Effector memory CD8-positive, alpha-beta T cell (primary cell): ENCODE results near the gene NR6A1.
A peak's percentile ranks its signal among the peaks of the same experiment; 100 is the strongest.

ENCODE experiments used
- ATAC-seq: fragments of 150-1000 bp; cut with Tn5 transposase; replicated peaks from 2 replicates; pipeline ENCODE4 v1.10.0; 2021; ENCODE audit warnings: mild to moderate bottlenecking, moderate library complexity
- DNase-seq, 3 experiments: peaks; one replicate each; pipeline ENCODE4 v3.0.0; 2021
- H3K27ac Mint-ChIP-seq, 2 donors: one replicate each; pipeline ENCODE4 v1.8.0; 2022; ENCODE audit warnings: mild to moderate bottlenecking in 2 of 2, mixed read lengths in 2 of 2, moderate library complexity in 2 of 2
- H3K27me3 Mint-ChIP-seq, 2 donors: one replicate each; pipeline ENCODE4 v1.8.0; 2022; ENCODE audit warnings: mixed read lengths in 2 of 2
- H3K36me3 Mint-ChIP-seq: one replicate; pipeline ENCODE4 v1.8.0; 2022; ENCODE audit warnings: mild to moderate bottlenecking, moderate library complexity, mixed read lengths; ENCODE audit not compliant: insufficient read depth
- H3K4me1 Mint-ChIP-seq, 2 donors: one replicate each; pipeline ENCODE4 v1.8.0; 2022; ENCODE audit warnings: low read depth in 2 of 2, mixed read lengths in 2 of 2
- H3K4me3 Mint-ChIP-seq, 2 donors: one replicate each; pipeline ENCODE4 v1.8.0; 2022; ENCODE audit warnings: mild to moderate bottlenecking in 2 of 2, mixed read lengths in 2 of 2, moderate library complexity in 2 of 2
- H3K9me3 Mint-ChIP-seq, 2 donors: one replicate each; pipeline ENCODE4 v1.8.0; 2022; ENCODE audit warnings: mixed read lengths in 2 of 2

NR6A1 gene

GRCh38 chr9:124766815-124767554 is 4.1 kb downstream of the NR6A1 start:
- no peak for DNase-seq
- no peak overlapping the region for H3K4me3 Mint-ChIP-seq

GRCh38 chr9:124766326-124766725 is 4.8 kb downstream of the NR6A1 start:
- Mint-ChIP-seq H3K9me3 (no peaks in the 10 kb centered on the region), H3K27me3 (peaks cover 69 to 79% of the 10 kb centered on the region in 2 donors), H3K27ac (no peak overlapping the region), H3K36me3 (peaks cover 2% of the 10 kb centered on the region), H3K4me3 (no peak overlapping the region), H3K4me1 (peaks cover 12 to 14% of the 10 kb centered on the region in 2 donors)
- DNase-seq (no peak), ATAC-seq (no peak)

More at GRCh38 chr9:124766815-124767554, 4.1 kb downstream of the NR6A1 start:
- Mint-ChIP-seq H3K27ac (no peak overlapping the region), H3K4me1 (peaks cover 15 to 17% of the 10 kb centered on the region in 2 donors), H3K36me3 (peaks cover 2% of the 10 kb centered on the region), H3K9me3 (no peaks in the 10 kb centered on the region), H3K27me3 (peaks cover 64 to 74% of the 10 kb centered on the region in 2 donors)
- no peak for ATAC-seq

- Mint-ChIP-seq H3K4me3 (no peak overlapping the region), H3K36me3 (peaks cover 2% of the 10 kb centered on the region), H3K27me3 (peaks cover 76 to 84% of the 10 kb centered on the region in 2 donors), H3K4me1 (peaks cover 9 to 11% of the 10 kb centered on the region in 2 donors), H3K9me3 (no peaks in the 10 kb centered on the region), H3K27ac (no peak overlapping the region)
- no peak for ATAC-seq
- no peak for DNase-seq
Observed at GRCh38 chr9:124765439-124765835, 5.7 kb downstream of the NR6A1 start.

DNA sequence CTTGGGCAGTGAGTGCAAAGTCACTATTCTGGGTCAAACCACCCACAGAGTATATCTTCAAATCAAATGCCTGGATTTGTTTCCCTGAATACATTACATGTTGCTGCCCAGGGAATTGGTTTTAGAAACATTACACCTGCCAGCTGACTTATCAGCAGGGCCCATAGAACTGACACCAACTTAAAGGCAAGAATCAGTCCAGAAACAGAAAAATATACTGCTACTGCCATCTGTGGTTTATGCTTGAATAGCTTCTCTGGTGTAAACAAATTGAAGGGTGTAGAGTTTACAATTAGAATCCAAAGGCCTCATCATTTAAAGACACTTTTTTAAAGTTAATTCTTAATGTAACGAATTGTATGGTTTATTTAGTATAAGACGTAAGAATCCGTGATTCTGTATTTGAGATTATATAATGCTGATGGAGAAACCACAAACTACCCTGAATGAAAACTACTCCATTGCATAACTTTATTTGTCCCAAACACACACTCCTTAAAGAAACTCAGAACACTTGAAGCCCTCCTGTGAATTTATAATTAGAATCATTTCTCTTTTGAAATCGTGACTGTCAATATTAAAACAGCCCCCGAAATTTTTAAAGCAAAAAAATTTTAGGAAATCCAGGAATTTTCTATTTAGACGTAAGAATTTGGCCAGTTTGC is 6.2 kb downstream of the NR6A1 start:
- peaks cover 5% of the 10 kb centered on the region in 2 donors for H3K4me1 Mint-ChIP-seq
- H3K36me3 Mint-ChIP-seq, result no peaks in the 10 kb centered on the region
- H3K27ac Mint-ChIP-seq, result no peak overlapping the region
- H3K27me3 Mint-ChIP-seq, result peaks cover 71 to 84% of the 10 kb centered on the region in 2 donors
- H3K4me3 Mint-ChIP-seq, result no peak overlapping the region
- DNase-seq (no peak), ATAC-seq (peak; percentile 37)
- H3K9me3 Mint-ChIP-seq, result no peaks in the 10 kb centered on the region

- H3K4me1 Mint-ChIP-seq, result no peaks in the 10 kb centered on the region
- H3K4me3 Mint-ChIP-seq, result no peak overlapping the region
- H3K27ac Mint-ChIP-seq, result no peak overlapping the region
- ATAC-seq, result no peak
- H3K36me3 Mint-ChIP-seq, result no peaks in the 10 kb centered on the region
- H3K9me3 Mint-ChIP-seq, result no peaks in the 10 kb centered on the region
- H3K27me3 Mint-ChIP-seq, result peaks cover 60 to 87% of the 10 kb centered on the region in 2 donors
- no peak for DNase-seq
Observed at GRCh38 chr9:124762633-124763032, 8.5 kb downstream of the NR6A1 start.

DNA sequence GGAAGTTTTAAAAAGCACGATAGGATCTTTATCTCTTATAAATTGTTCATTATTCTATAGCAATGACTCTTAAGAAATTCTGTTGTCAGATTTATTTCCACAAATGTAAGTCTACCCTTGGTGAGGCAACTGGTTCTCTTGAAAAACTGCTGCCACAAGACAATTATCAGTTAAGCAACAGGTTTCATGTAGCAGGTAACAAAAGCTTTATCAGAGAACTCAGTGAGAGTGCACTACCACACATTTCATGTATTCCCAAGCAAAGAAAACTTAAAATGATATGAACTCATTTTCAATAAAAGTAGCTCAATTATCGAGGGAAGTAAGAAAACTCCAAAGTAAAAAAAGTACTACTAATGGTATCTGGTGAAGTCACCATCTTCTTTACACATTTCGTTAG is 9.4 kb downstream of the NR6A1 start:
- Mint-ChIP-seq H3K36me3 (no peaks in the 10 kb centered on the region), H3K27ac (no peak overlapping the region), H3K27me3 (peaks cover 64 to 87% of the 10 kb centered on the region in 2 donors), H3K4me1 (no peaks in the 10 kb centered on the region), H3K9me3 (no peaks in the 10 kb centered on the region), H3K4me3 (no peak overlapping the region)
- no peak for ATAC-seq
- DNase-seq, result no peak

DNA sequence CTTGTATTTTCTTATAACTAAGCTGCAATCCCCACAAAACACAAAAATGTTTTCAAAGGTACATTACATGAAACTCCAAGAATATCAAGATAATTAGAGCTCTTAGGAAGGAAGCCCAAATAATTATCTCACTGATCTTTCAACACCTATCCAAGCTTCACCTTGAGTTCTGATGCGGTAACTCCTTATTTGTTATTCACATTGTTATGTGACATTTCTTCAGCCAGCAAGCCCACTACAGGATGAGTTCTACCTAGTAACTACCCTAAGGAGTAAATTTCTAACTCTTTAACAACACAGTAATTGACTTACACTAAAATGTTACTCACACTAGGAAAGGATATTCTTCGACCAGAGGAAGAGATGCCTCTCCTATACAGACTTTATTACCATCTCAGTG is 9.9 kb downstream of the NR6A1 start:
- DNase-seq, result no peak
- Mint-ChIP-seq H3K9me3 (no peaks in the 10 kb centered on the region), H3K27me3 (peaks cover 64 to 87% of the 10 kb centered on the region in 2 donors)

DNA sequence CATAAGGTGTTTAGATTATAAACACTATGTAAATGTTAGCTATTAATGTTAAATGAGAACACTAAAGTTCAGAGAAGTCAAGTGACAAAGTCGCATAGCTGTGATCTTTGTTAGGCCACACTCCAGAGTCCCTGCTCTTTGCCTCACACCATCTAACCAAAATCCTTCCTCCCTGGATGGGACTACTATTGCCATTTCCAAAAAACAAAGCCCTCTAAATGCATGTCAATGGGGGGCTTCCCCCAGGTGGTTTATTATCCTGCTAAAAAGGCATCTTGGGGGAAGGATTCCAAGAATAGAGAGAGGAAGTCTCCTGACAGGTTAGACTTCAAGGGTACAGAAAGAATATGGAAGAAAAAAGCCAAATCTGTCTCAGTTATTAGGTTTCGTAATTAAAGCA is 10.4 kb downstream of the NR6A1 start:
- DNase-seq, result no peak
- Mint-ChIP-seq H3K27me3 (peaks cover 62 to 88% of the 10 kb centered on the region in 2 donors), H3K4me3 (no peak overlapping the region), H3K36me3 (no peaks in the 10 kb centered on the region), H3K4me1 (no peaks in the 10 kb centered on the region), H3K27ac (no peak overlapping the region), H3K9me3 (no peaks in the 10 kb centered on the region)
- ATAC-seq, result no peak

More for the DNA sequence above, 9.9 kb downstream of the NR6A1 start:
- Mint-ChIP-seq H3K4me3 (no peak overlapping the region), H3K27ac (no peak overlapping the region), H3K4me1 (no peaks in the 10 kb centered on the region), H3K36me3 (no peaks in the 10 kb centered on the region)
- no peak for ATAC-seq

DNA sequence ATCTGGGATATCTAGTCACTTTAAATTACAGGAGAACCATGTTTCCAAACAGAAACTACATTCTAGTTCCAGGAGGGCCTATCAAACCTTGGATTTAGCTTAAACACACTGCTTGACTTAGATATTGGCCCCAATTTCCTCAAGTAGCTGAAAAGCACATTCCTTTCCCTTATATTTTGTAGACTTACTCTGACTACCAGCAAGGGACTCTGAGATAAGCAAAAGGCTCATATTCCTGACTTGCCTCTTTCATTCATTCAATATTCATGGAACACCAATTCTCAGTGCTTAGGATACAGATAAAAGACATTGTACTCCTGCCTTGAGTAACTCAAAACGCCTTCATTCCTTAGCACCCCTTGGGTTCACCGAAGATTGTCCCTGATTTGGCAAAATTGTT is 11.8 kb downstream of the NR6A1 start:
- ATAC-seq (no peak), DNase-seq (no peak)
- H3K36me3 Mint-ChIP-seq, result no peaks in the 10 kb centered on the region
- peaks cover 73 to 98% of the 10 kb centered on the region in 2 donors for H3K27me3 Mint-ChIP-seq
- no peak overlapping the region for H3K4me3 Mint-ChIP-seq
- no peaks in the 10 kb centered on the region for H3K4me1 Mint-ChIP-seq
- H3K27ac Mint-ChIP-seq, result no peak overlapping the region
- H3K9me3 Mint-ChIP-seq, result no peaks in the 10 kb centered on the region

DNA sequence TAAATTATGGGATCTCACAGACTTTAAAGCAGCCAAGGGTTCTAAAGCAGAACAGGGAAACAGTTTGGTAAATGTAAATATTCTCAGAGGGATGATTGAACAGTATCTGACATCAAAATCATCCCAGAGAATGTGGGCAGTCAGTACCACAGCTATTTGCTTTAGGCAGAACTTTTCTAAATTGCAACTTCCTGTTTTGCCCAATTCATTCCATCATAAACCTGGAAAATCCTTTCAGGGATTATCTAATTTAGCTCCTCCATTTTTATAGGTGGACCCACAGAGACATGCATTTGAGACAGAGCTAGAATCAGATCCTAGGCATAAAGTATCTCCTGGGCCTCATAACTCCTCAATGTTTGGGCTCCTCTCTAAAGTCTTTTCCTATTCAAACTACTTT is 12.4 kb downstream of the NR6A1 start:
- ATAC-seq, result no peak
- no peak overlapping the region for H3K4me3 Mint-ChIP-seq
- no peaks in the 10 kb centered on the region for H3K9me3 Mint-ChIP-seq
- no peaks in the 10 kb centered on the region for H3K36me3 Mint-ChIP-seq
- no peak for DNase-seq
- no peaks in the 10 kb centered on the region for H3K4me1 Mint-ChIP-seq
- H3K27ac Mint-ChIP-seq, result no peak overlapping the region
- peaks cover 72 to 98% of the 10 kb centered on the region in 2 donors for H3K27me3 Mint-ChIP-seq

DNA sequence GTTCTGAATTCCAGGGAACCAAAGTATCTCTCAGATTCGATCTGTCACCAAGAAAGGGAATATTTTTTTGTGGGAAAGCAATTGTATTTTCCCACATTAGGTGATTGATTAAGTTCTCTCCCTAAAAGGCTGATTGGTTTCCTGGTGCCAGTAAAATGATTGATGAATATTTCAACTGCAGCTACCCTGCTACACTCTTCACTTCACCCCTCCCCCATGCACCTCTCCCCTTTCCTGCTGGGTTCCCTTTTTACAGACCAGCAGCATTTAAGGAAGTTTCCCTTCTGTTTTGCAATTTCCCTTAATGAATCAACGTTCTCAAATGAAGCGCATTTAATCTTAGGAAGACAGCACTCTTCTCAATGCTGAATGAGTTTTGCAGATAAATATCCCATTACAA is 13.1 kb downstream of the NR6A1 start:
- no peak for ATAC-seq
- Mint-ChIP-seq H3K9me3 (no peaks in the 10 kb centered on the region), H3K27me3 (peaks cover 66 to 94% of the 10 kb centered on the region in 2 donors)

DNA sequence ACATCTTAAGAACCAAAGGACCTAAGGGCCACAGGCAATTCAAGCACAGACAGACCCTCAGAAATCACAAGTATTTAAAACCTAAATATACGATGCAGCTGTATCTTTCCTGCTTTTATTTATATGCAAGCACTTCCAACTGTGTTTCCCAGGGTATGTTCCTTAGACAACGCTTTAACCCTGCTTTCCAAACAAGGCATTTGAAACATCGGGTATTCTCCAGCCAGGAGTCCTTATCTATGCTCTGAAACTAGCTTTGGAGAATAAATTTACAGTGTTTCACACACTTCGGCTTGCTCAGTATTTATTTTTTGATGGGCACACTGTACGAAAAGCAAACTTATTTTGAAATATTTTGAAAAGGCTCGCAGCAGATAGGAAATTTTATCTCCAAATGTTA is 13.5 kb downstream of the NR6A1 start:
- no peaks in the 10 kb centered on the region for H3K9me3 Mint-ChIP-seq
- H3K4me3 Mint-ChIP-seq, result no peak overlapping the region
- H3K36me3 Mint-ChIP-seq, result no peaks in the 10 kb centered on the region
- no peak for DNase-seq
- no peak overlapping the region for H3K27ac Mint-ChIP-seq
- no peaks in the 10 kb centered on the region for H3K4me1 Mint-ChIP-seq
- no peak for ATAC-seq
- H3K27me3 Mint-ChIP-seq, result peaks cover 61 to 90% of the 10 kb centered on the region in 2 donors

More for the DNA sequence above, 13.1 kb downstream of the NR6A1 start:
- Mint-ChIP-seq H3K27ac (no peak overlapping the region), H3K4me1 (no peaks in the 10 kb centered on the region), H3K36me3 (no peaks in the 10 kb centered on the region), H3K4me3 (no peak overlapping the region)
- DNase-seq, result no peak

GRCh38 chr9:124756011-124756410 is 15.1 kb downstream of the NR6A1 start:
- H3K36me3 Mint-ChIP-seq, result no peaks in the 10 kb centered on the region
- DNase-seq (no peak), ATAC-seq (no peak)
- no peak overlapping the region for H3K4me3 Mint-ChIP-seq
- H3K27ac Mint-ChIP-seq, result no peak overlapping the region
- H3K4me1 Mint-ChIP-seq, result no peaks in the 10 kb centered on the region
- H3K27me3 Mint-ChIP-seq, result peaks cover 51 to 77% of the 10 kb centered on the region in 2 donors
- H3K9me3 Mint-ChIP-seq, result no peaks in the 10 kb centered on the region

- DNase-seq, result no peak
- Mint-ChIP-seq H3K9me3 (no peaks in the 10 kb centered on the region), H3K4me3 (no peak overlapping the region), H3K27me3 (peaks cover 52 to 72% of the 10 kb centered on the region in 2 donors), H3K27ac (no peak overlapping the region), H3K36me3 (no peaks in the 10 kb centered on the region), H3K4me1 (no peaks in the 10 kb centered on the region)
- ATAC-seq, result no peak
Observed at GRCh38 chr9:124755061-124755460, 16.1 kb downstream of the NR6A1 start.
